COLO829 (cell line): ENCODE data around the gene CDC42.

Experiments used
- DNase-seq: peaks from one replicate; pipeline ENCODE4 v3.0.0; 2012; ENCODE audit warnings: low spot score

Gene CDC42

GRCh38 chr1:22037520-22037919 is 15.0 kb upstream of the CDC42 start:
- DNase-seq: no peak

DNA sequence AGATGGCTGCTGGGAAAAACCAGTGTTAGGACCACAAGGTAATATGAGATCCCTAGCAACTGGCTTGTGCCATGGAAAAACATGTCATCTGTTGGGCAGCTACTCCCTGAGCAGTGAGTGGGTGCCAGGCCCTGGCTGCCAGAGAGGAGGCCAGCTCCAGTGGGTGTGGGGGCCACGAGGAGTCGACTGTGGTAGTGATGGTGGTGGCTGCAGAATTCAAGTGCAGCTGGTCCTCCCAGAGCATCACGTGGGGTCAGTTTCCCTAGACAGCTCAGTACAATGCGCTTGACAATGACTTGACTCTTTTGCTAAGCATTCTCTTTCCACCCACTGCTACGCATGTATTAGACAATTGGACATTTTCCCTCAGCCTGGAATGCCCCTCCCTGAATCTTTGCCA is 14.5 kb upstream of the CDC42 start:
- DNase-seq: no peak

- DNase-seq: no peak
Observed at GRCh38 chr1:22039594-22040285, 12.8 kb upstream of the CDC42 start.

GRCh38 chr1:22040286-22040623 is 12.3 kb upstream of the CDC42 start:
- no peak for DNase-seq

GRCh38 chr1:22041505-22041904 is 11.0 kb upstream of the CDC42 start:
- DNase-seq: no peak

DNA sequence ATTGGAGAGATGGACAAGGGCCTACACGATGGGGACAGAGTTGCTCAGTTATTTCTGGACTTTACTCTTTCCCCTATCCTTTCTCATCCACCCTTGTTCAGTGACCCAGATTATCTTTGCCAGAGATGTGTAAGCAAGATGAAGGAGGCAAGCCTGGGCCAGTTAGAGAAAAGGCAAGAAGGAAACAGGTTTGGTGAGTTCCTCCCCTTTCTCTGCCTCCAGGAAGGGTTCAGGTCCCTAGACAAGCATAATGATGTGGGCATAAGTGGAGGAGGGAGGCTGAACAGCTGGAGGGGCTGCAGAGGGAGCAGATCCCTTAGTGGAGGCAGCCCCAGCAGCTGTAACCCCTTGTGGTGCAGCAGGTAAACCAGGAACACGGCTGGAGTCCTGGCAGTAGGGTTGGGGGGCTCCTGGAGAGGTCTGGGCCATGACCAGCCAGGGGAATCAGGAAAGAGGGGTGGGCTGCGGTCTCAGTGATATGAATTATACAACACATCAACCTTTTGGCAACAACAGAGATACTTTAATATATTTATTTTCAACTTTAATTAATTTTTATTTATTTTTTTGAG is 9.2 kb upstream of the CDC42 start:
- DNase-seq: no peak

- no peak for DNase-seq
Observed at GRCh38 chr1:22044690-22045420, 7.7 kb upstream of the CDC42 start.

DNA sequence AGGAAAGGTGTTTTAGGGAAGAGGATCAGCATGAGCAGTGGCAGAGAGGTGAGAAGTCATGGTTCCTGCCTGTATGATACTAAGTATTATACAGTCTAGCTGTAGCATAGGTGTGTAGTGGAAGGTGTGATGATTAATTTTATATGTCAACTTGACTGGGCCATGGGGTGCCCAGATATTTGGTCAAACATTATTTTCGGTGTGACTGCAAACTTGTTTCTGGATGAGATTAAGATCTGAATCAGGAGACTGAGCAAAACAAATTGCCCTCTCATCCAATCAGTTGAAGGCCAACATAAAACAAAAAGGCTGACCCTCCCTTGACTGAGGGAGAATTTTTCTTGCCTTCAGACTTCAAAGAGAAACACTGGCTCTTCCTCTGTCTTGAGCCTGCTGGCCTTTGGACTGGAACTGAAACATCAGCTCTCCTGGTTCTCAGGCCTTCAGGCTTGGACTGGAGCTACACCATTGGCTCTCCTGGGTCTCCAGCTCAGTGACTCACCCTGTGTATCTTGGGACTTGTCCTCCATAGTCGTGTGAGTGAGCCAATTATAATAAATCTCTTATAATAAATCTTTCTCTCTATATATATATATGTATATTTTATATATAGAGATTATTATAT is 6.8 kb upstream of the CDC42 start:
- DNase-seq: no peak

DNA sequence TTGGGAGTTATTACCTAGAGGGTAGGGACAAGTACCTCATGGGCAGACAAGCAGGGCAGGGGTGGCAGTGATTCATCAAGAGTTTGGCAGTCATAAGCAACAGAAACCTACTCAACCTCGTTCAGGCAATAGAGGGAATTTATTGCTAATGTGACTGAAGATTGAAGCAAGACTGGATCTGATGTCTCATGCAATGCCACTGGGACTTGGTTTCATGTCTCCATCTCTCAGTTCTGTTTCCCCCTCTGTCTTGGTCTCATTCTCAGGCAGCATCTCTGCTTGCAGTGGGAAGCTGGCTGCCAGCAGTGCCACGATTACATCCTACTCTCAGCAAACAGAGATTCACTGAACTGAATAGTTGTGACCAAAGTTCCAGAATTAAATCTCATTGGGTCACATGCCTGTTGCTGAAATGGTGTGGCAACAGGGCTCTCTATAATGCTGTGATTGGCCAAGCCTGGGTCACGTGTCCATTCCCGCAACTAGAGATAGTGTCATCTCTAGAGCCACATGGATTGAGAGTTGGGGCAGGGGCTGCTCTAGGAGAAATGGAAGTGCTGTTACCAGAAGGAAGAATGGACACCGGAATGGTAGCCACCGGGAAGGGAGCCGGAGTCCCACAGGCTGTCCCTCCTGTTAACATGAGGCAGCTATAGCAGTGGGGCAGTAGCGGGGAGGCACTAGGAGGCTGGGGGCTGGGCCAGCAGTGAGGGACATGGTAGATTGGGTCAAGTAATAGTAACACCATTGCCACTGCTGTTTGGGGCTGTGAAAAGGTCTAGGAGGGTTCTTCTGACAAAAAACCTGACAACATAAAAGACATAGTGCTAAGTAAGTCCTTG is 3.9 kb upstream of the CDC42 start:
- no peak for DNase-seq

DNA sequence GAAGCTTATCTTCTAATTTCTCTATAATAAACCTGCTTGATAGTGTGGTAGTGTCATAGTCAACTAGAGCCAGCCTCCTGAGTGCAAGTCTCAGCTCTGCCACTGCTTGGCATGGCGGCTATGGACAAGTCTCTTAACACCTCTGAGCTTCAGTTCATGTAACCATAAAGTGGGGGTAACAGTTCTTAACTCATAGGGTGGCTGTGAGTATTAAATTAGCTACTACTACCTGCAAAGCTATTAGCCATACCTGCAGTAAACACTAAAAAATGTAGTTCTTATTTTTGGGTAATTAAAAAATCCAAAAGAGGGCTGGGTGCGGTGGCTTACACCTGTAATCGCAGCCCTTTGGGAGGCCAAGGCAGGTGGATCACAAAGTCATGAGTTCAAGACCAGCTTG is 2.2 kb upstream of the CDC42 start:
- no peak for DNase-seq

- DNase-seq: no peak
Observed at GRCh38 chr1:22051607-22052114, 848 bp upstream of the CDC42 start.

GRCh38 chr1:22053017-22053860 is 730 bp downstream of the CDC42 start:
- DNase-seq: peak; percentile 29

DNA sequence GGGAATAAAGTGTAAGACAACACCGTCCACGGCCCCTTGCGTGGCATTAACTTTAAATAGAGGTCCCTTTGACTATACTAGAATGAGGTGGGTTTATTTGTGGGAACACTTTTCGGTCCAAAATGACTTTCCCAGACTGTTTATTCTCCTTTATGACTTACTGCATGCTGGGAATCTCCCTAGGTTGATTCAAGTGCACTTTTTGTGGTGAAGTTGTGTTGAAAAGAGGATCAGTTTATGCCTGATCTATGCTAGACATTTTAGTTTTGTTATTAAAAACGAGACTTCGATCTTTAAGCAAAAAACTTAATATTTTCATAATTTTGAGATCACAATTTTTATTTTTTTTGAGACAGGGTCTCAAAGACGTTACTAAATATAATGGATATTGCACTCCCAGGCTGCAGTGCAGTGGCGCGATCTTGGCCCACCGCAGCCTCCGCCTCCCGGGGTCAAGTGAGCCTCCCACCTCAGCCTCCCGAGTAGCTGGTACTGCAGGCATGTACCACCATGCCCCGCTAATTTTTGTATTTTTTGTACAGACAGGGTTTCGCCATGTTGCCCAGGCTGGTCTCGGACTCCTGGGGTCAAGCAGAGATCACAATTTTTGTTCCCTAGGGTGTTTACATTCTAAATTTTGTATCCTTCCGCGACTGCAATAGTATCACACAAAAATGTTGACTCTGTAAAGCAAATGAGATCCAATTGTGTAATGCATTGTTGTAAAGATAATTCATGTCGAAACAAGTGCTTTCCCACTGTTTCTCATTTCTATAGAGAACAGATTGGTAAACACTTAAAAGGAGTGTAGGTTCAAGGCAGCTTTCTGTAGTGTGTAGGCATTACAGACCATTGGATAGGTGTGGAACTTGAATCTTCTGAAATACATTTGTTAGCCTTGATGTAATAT is 1.6 kb downstream of the CDC42 start:
- no peak for DNase-seq

GRCh38 chr1:22055463-22055862 is 3.0 kb downstream of the CDC42 start:
- DNase-seq: no peak

DNA sequence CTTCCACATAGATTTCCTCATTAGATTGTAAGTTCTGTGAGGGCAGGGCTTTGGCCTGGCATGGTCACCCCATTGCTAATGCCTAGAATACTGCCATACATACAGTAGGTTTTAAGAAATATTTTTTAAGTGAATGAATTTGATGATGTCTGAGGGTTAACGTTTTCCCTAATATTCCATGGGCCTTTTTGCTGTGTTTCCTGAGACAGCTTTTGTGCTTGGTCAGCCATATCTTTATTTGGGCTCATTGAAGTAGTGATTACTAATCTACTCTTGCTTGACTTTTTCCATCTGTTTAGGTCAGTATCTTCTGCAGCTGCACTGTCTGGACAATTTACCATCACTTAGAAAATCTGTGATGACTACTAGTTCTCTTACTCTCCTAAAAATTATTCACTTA is 3.5 kb downstream of the CDC42 start:
- DNase-seq: no peak

DNA sequence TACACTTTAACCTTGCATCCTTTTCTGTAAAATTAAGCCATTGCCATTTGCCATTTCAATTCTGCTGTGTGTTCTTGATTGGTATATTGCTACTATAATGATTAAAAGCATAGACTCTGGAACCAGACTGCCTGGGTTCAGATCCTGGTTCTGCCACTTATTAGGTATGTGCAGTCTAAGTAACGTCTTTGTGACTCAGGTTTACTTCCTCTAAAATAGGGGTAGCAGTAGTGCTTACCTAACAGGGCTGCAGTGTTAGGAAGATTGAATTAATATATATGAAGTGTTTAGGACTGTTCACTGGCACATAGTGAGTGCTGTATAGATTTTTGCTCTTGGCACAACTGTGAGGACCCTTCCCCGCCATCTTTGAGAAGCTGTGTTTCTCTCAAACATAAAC is 4.4 kb downstream of the CDC42 start:
- DNase-seq: no peak

DNA sequence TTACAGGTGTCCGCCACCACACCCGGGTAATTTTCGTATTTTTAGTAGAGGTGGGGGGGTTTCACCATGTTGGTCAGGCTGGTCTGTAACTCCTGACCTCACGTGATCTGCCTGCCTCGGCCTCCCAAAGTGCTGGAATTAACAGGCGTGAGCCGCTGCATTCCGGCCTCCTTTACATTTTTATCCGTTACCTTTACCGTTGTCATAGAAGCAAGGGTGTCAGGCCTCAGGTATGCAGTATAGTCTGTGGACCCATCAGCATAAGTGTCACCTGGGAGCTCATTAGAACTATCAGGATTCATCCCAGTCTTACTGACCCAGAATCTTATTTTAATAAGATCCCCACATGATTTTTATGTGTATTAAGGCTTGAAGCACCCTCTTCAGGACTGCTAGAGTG is 5.4 kb downstream of the CDC42 start:
- no peak for DNase-seq

- no peak for DNase-seq
Observed at GRCh38 chr1:22064751-22065402, 12.4 kb downstream of the CDC42 start.

GRCh38 chr1:22071511-22071910 is 19.0 kb downstream of the CDC42 start:
- DNase-seq: no peak

DNA sequence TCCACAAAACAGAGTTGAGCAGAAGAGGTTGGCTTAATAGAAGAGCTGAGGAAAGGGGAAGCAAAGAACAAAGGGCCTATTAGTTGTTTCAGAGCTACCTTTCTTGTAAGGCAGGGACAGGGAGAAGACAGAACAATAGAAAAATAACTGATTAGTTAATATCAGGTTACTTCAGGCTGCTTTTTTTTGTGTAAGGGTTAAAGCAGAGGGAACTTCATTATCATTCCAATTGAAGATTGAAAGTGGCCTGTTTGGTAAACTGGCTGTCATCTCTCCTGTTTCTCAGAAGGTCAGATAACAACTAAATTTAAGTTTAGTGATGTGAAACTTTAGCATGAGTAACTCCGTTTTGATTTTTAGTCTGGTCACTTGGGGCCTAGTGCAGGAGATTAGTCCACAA is 22.3 kb downstream of the CDC42 start:
- no peak for DNase-seq
